Measurements from ENCODE around the gene TDRD7. TPM values are rescaled to one million over a fixed set of nuclear protein-coding genes. Genes with fewer than 3 reads are reported as not detected.

Gene TDRD7
- total and polyA plus RNA-seq, 2 donors from 2014 or later: 7.8 to 15.0 TPM

DNA sequence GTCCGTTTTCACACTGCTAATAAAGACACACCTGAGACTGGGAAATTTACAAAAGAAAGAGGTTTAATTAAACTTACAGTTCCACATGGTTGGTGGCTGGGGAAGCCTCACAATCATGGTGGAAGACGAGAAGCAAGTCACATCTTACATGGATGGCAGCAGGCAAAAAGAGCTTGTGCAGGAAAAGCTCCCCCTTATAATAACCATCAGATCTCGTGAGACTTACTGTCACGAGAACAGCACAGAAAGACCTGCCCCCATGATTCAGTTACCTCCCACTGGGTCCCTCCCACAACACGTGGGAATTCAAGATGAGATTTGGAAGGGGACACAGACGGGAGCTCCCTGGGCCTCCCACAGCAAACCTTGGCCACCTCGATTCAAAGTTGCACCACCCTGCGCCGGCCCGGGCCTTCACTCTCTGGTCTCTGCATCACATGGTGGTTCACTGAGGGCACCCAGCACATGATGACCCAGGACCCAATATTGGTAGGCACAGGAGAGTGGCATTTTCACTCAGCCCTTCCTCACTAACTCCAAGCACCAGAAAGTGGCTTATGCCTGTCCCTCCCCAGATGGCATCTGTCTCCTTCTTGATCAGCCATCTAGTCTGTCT is 21.0 kb upstream of the TDRD7 start:
- Histone ChIP-seq H3K4me3 (ENCODE audit: low read length in 3 of 3) (no peak overlapping the region), H3K9ac (ENCODE audit: low read length in 3 of 3) (no peak overlapping the region), H3K27ac (ENCODE audit: low read depth in 2 of 2, low read length in 2 of 2) (no peak overlapping the region), H3K27me3 (ENCODE audit: control insufficient read depth, insufficient read depth, low read length) (no peaks in the 10 kb centered on the region), H3K36me3 (ENCODE audit: control insufficient read depth in 2 of 3, insufficient read depth in 3 of 3, low read length in 3 of 3) (no peaks in the 10 kb centered on the region), H3K9me3 (ENCODE audit: control insufficient read depth in 2 of 3, insufficient read depth in 1 of 3, low read length in 3 of 3) (no peaks in the 10 kb centered on the region), H3K4me1 (ENCODE audit: control insufficient read depth in 2 of 3, insufficient read depth in 2 of 3, low read depth in 1 of 3, low read length in 3 of 3) (peaks cover 0 to 11% (median 2%) of the 10 kb centered on the region in 3 donors)
- FAIRE-seq: no peak
- TF ChIP-seq, protein P1, sequence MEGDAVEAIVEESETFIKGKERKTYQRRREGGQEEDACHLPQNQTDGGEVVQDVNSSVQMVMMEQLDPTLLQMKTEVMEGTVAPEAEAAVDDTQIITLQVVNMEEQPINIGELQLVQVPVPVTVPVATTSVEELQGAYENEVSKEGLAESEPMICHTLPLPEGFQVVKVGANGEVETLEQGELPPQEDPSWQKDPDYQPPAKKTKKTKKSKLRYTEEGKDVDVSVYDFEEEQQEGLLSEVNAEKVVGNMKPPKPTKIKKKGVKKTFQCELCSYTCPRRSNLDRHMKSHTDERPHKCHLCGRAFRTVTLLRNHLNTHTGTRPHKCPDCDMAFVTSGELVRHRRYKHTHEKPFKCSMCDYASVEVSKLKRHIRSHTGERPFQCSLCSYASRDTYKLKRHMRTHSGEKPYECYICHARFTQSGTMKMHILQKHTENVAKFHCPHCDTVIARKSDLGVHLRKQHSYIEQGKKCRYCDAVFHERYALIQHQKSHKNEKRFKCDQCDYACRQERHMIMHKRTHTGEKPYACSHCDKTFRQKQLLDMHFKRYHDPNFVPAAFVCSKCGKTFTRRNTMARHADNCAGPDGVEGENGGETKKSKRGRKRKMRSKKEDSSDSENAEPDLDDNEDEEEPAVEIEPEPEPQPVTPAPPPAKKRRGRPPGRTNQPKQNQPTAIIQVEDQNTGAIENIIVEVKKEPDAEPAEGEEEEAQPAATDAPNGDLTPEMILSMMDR (IDR thresholded peaks at IDR 0.05; ENCODE audit: borderline replicate concordance, extremely low read depth, insufficient read depth): no peak
- DNase-seq: no peak
- intact Hi-C loops (cut with DNase I): loop anchor here (10.0 kb wide), 1 partner anchor 536 kb away; the partner anchor contains the start of gene ZNF782

DNA sequence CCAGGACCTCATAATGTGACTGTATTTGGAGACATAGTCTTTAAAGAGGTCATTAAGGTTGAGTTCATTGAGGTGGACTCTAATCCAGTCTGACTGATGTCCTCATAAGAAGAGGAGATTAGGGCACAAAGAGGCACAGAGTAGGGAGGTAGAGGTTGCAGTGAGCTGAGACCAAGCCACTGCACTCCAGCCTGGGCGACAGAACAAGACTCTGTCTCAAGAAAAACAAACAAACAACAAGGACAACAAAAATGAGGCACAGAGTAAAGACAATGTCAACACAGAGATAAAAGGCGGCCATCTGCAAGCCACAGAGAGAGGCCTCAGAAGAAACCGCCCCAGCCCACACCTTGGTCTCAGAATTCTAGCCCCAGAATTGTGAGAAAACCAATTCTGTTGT is 17.0 kb upstream of the TDRD7 start:
- no peaks in the 10 kb centered on the region for H3K27me3 ChIP-seq (ENCODE audit: control insufficient read depth, insufficient read depth, low read length)
- intact Hi-C loops (cut with DNase I): loop anchor here (10.0 kb wide), 1 partner anchor 540 kb away; the partner anchor contains the start of gene ZNF782
- H3K9me3 ChIP-seq (ENCODE audit: control insufficient read depth in 2 of 3, insufficient read depth in 1 of 3, low read length in 3 of 3): no peaks in the 10 kb centered on the region
- H3K9ac ChIP-seq (ENCODE audit: low read length in 3 of 3): no peak overlapping the region
- TF ChIP-seq, protein P1 (IDR thresholded peaks at IDR 0.05; ENCODE audit: borderline replicate concordance, extremely low read depth, insufficient read depth): no peak
- peaks cover 0 to 4% (median 0%) of the 10 kb centered on the region in 3 donors for H3K4me1 ChIP-seq (ENCODE audit: control insufficient read depth in 2 of 3, insufficient read depth in 2 of 3, low read depth in 1 of 3, low read length in 3 of 3)
- H3K36me3 ChIP-seq (ENCODE audit: control insufficient read depth in 2 of 3, insufficient read depth in 3 of 3, low read length in 3 of 3): no peaks in the 10 kb centered on the region
- H3K27ac ChIP-seq (ENCODE audit: low read depth in 2 of 2, low read length in 2 of 2): no peak overlapping the region
- FAIRE-seq: no peak
- H3K4me3 ChIP-seq (ENCODE audit: low read length in 3 of 3): no peak overlapping the region
- DNase-seq: no peak

DNA sequence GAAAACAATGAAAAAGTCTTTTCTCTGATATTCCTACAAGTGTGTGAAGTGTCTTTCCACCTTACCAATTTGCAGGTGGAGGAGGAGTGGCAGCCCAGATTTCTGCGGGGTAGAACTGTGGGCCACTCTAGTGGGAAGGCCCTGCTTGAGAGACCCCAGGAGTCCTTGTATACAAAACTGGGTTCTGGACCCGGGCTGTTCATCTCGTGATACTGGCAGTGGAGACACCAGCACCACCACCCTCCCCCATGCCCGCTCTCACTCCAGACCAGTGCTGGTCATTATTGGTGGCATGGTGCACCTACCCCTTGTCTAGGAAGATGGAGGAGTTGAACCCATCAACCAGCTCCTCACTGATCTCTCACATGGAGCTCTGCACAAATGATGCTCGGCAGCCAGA is 16.2 kb upstream of the TDRD7 start:
- TF ChIP-seq, protein P1 (IDR thresholded peaks at IDR 0.05; ENCODE audit: borderline replicate concordance, extremely low read depth, insufficient read depth): no peak
- no peak for FAIRE-seq
- Histone ChIP-seq H3K4me1 (ENCODE audit: control insufficient read depth in 2 of 3, insufficient read depth in 2 of 3, low read depth in 1 of 3, low read length in 3 of 3) (peaks cover 0 to 4% (median 0%) of the 10 kb centered on the region in 3 donors), H3K36me3 (ENCODE audit: control insufficient read depth in 2 of 3, insufficient read depth in 3 of 3, low read length in 3 of 3) (no peaks in the 10 kb centered on the region), H3K9me3 (ENCODE audit: control insufficient read depth in 2 of 3, insufficient read depth in 1 of 3, low read length in 3 of 3) (no peaks in the 10 kb centered on the region), H3K4me3 (ENCODE audit: low read length in 3 of 3) (no peak overlapping the region), H3K27me3 (ENCODE audit: control insufficient read depth, insufficient read depth, low read length) (no peaks in the 10 kb centered on the region), H3K27ac (ENCODE audit: low read depth in 2 of 2, low read length in 2 of 2) (no peak overlapping the region), H3K9ac (ENCODE audit: low read length in 3 of 3) (no peak overlapping the region)
- DNase-seq: no peak
- intact Hi-C loops (cut with DNase I): loop anchor here (10.0 kb wide), 1 partner anchor 541 kb away; the partner anchor contains the start of gene ZNF782
